ENCODE results near the gene ZNF584. TPM values are rescaled to one million over a fixed set of nuclear protein-coding genes. Genes with fewer than 3 reads are reported as not detected.

Gene ZNF584
- total and polyA plus RNA-seq, 2 donors (not counting 3 experiments of a cell fraction or from before 2014, with no cell fraction given) = 5.9 to 12.4 TPM

DNA sequence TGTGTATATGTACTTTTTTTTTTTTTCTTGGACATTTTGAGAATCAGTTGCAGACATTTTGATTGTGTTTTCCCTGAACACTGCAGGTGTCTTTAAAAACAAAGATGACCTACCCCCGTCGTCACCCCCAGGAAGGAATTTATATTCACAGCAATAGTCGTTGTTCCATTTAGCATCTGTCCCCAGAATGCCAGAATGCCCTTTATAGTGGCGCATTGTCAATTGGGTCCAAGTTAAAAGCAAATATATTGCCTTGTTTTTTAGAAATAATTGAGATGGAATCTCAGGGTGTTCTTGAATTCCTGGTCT lies 14.8 kb upstream of the ZNF584 start:
- Histone ChIP-seq H3K27me3 (ENCODE audit: control insufficient read depth in 2 of 2, insufficient read depth in 2 of 2, low read length in 2 of 2) (no peaks in the 10 kb centered on the region), H3K9me1 (replicated peaks; ENCODE audit: control insufficient read depth, extremely low read depth, insufficient read depth, low read length) (no peaks in the 10 kb centered on the region), H4K20me1 (replicated peaks; ENCODE audit: control insufficient read depth, extremely low read depth, insufficient read depth, low read length) (no peaks in the 10 kb centered on the region), H3K9ac (replicated peaks; ENCODE audit: extremely low read depth, insufficient read depth, low read length) (no peak overlapping the region), H2AFZ (ENCODE audit: low read depth, low read length) (no peak overlapping the region), H3K36me3 (ENCODE audit: control insufficient read depth in 2 of 2, extremely low read depth in 1 of 2, insufficient read depth in 2 of 2, low read length in 2 of 2) (peaks cover 8 to 21% of the 10 kb centered on the region in 2 experiments), H3K79me2 (ENCODE audit: control insufficient read depth, insufficient read depth, low read length) (peaks cover 21% of the 10 kb centered on the region), H3K4me3 (replicated peaks in 1 of 3; ENCODE audit: insufficient read depth in 1 of 3, low read depth in 1 of 3, low read length in 3 of 3) (no peak overlapping the region), H3K4me2 (ENCODE audit: insufficient read depth, low read length) (no peak overlapping the region), H3K27ac (ENCODE audit: insufficient read depth, low read depth, low read length) (no peak overlapping the region), H3K9me3 (replicated peaks; ENCODE audit: control insufficient read depth, insufficient read depth, low read length) (no peaks in the 10 kb centered on the region), H3K4me1 (ENCODE audit: control insufficient read depth, extremely low read depth, insufficient read depth, low read length) (peaks cover 6% of the 10 kb centered on the region)
- CTCF ChIA-PET = no interaction called here
- intact Hi-C loops (cut with micrococcal nuclease) = no loop called here
- FAIRE-seq (no peak), DNase-seq (ENCODE audit: low read depth, low spot score) (no peak)
- POLR2A ChIA-PET = no interaction called here
- dilution Hi-C loops (cut with MboI; ENCODE audit: extremely low pct_ligation_motif_present, low sequenced_read_pairs) = no loop called here
- TF ChIP-seq GATA2 (IDR thresholded peaks at IDR 0.05; ENCODE audit: insufficient read depth, insufficient read length, low read depth, low read length) (no peak), POLR2A (IDR thresholded peaks at IDR 0.05; ENCODE audit: low read depth, low read length) (no peak), POLR2AphosphoS5 (IDR thresholded peaks at IDR 0.05; ENCODE audit: insufficient read depth, low read depth, low read length) (no peak)
- BruUV-seq (replicated peaks) = no TSS peak

- Histone ChIP-seq H3K27ac (ENCODE audit: insufficient read depth, low read depth, low read length) (no peak overlapping the region), H3K4me1 (ENCODE audit: control insufficient read depth, extremely low read depth, insufficient read depth, low read length) (no peaks in the 10 kb centered on the region), H4K20me1 (replicated peaks; ENCODE audit: control insufficient read depth, extremely low read depth, insufficient read depth, low read length) (no peaks in the 10 kb centered on the region), H2AFZ (ENCODE audit: low read depth, low read length) (no peak overlapping the region), H3K4me2 (ENCODE audit: insufficient read depth, low read length) (no peak overlapping the region), H3K9me3 (replicated peaks; ENCODE audit: control insufficient read depth, insufficient read depth, low read length) (no peaks in the 10 kb centered on the region), H3K4me3 (replicated peaks in 1 of 3; ENCODE audit: insufficient read depth in 1 of 3, low read depth in 1 of 3, low read length in 3 of 3) (no peak overlapping the region), H3K79me2 (ENCODE audit: control insufficient read depth, insufficient read depth, low read length) (peaks cover 13% of the 10 kb centered on the region), H3K27me3 (ENCODE audit: control insufficient read depth in 2 of 2, insufficient read depth in 2 of 2, low read length in 2 of 2) (no peaks in the 10 kb centered on the region), H3K36me3 (ENCODE audit: control insufficient read depth in 2 of 2, extremely low read depth in 1 of 2, insufficient read depth in 2 of 2, low read length in 2 of 2) (peaks cover 6 to 21% of the 10 kb centered on the region in 2 experiments), H3K9ac (replicated peaks; ENCODE audit: extremely low read depth, insufficient read depth, low read length) (no peak overlapping the region), H3K9me1 (replicated peaks; ENCODE audit: control insufficient read depth, extremely low read depth, insufficient read depth, low read length) (no peaks in the 10 kb centered on the region)
- ChIA-PET CTCF (no interaction called here), POLR2A (no interaction called here)
- intact Hi-C loops (cut with micrococcal nuclease) (loop anchor here (1.0 kb wide), 1 partner anchor 8 kb away; the partner anchor contains the start of gene RPS5), dilution Hi-C loops (cut with MboI; ENCODE audit: extremely low pct_ligation_motif_present, low sequenced_read_pairs) (no loop called here)
- FAIRE-seq = no peak
- no TSS peak for BruUV-seq (replicated peaks)
- TF ChIP-seq MAX (IDR thresholded peaks at IDR 0.05; ENCODE audit: insufficient read depth, insufficient read length) (no peak), FOS (IDR thresholded peaks at IDR 0.05; ENCODE audit: borderline replicate concordance, insufficient read depth, low read length) (no peak), POLR2A (IDR thresholded peaks at IDR 0.05; ENCODE audit: low read depth, low read length) (no peak)
- DNase-seq (ENCODE audit: low read depth, low spot score) = no peak
Measured at GRCh38 chr19:58394821-58395219, 13.6 kb upstream of the ZNF584 start.

Measured in endothelial cell of umbilical vein (primary cell).